Neutrophil (primary cell): ENCODE results near the gene NSUN7.

Experiments
- H3K27ac ChIP-seq: fragments of 200-600 bp; sonication (generic); 2 replicates; pipeline ENCODE4 v1.5.1; 2016; ENCODE audit warnings: mild to moderate bottlenecking, moderate library complexity
- H3K27me3 ChIP-seq: fragments of 200-600 bp; sonication (generic); 2 replicates; pipeline ENCODE4 v1.6.0; 2016; ENCODE audit warnings: mild to moderate bottlenecking
- H3K36me3 ChIP-seq: fragments of 200-600 bp; sonication (generic); 2 replicates; pipeline ENCODE4 v1.5.1; 2017
- H3K4me1 ChIP-seq, 2 experiments: fragments of 200-600 bp in 1 of 2; sonication (generic) in 1 of 2; 1 replicate in 1 of 2; 2 replicates in 1 of 2; pipeline versions ENCODE4 v1.5.1 to v1.6.1; 2013 to 2016; ENCODE audit warnings: low read depth in 1 of 2, low read length in 1 of 2, mild to moderate bottlenecking in 1 of 2, moderate library complexity in 1 of 2; ENCODE audit not compliant: control insufficient read depth in 1 of 2, insufficient read depth in 1 of 2
- H3K4me3 ChIP-seq, 2 experiments: fragments of 200-600 bp in 1 of 2; sonication (generic) in 1 of 2; 1 replicate in 1 of 2; 2 replicates in 1 of 2; pipeline ENCODE4 v1.5.1; 2013 to 2016; ENCODE audit warnings: low read depth in 1 of 2, low read length in 1 of 2, mild to moderate bottlenecking in 1 of 2, moderate library complexity in 1 of 2
- H3K9me3 ChIP-seq: fragments of 200-600 bp; sonication (generic); 2 replicates; pipeline ENCODE4 v1.5.1; 2016
- TF ChIP-seq, protein P1 (sequence below): fragments of 200-600 bp; sonication (generic); IDR thresholded peaks from 2 replicates; pipeline ENCODE4 v1.5.1; 2016; ENCODE audit warnings: antibody characterized with exemption

NSUN7 gene

DNA sequence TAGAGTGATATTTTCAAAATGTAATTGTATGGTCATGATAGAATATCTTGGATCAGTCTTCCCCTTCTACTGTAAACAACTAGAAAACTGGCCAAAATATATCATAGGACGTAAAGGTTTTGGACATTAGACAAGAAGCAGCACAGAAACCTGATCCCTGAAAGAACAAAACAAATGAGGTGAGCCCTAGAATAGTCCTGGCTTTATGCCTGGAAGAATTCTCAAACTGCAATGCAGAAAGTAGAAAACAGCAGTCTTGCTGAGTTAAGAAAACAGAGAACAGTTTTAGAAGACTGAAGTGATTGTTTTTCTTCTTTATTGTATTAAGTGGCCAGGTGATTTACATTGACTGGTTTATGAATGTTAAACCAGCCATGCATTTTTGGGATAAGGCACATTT, 19.5 kb downstream of the NSUN7 start:
- H3K4me1 ChIP-seq: peaks cover 7 to 14% of the 10 kb centered on the region in 2 experiments
- no peak overlapping the region for H3K4me3 ChIP-seq
- no peaks in the 10 kb centered on the region for H3K27me3 ChIP-seq
- no peak overlapping the region for H3K27ac ChIP-seq
- TF ChIP-seq, protein P1, sequence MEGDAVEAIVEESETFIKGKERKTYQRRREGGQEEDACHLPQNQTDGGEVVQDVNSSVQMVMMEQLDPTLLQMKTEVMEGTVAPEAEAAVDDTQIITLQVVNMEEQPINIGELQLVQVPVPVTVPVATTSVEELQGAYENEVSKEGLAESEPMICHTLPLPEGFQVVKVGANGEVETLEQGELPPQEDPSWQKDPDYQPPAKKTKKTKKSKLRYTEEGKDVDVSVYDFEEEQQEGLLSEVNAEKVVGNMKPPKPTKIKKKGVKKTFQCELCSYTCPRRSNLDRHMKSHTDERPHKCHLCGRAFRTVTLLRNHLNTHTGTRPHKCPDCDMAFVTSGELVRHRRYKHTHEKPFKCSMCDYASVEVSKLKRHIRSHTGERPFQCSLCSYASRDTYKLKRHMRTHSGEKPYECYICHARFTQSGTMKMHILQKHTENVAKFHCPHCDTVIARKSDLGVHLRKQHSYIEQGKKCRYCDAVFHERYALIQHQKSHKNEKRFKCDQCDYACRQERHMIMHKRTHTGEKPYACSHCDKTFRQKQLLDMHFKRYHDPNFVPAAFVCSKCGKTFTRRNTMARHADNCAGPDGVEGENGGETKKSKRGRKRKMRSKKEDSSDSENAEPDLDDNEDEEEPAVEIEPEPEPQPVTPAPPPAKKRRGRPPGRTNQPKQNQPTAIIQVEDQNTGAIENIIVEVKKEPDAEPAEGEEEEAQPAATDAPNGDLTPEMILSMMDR: no peak
- H3K36me3 ChIP-seq: no peaks in the 10 kb centered on the region
- H3K9me3 ChIP-seq: no peaks in the 10 kb centered on the region

DNA sequence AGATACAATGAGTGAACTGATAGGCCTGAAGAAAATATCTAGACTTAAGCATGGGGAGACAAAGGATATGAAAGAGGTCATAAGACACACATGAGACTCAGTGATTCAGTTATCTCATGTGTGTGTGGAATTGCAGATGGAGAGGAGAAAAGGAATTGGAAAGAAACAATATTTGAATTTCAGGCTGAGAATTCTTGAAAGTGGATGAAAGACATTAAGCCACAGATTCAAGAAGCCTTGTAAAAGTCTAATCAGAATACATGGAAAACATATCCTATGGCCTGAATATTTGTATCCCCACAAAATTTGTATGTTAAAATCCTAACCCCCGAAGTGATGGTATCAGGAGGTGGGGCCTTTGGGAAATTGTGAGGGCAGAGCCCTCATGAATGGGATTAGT, 28.3 kb downstream of the NSUN7 start:
- no peaks in the 10 kb centered on the region for H3K27me3 ChIP-seq
- H3K4me1 ChIP-seq: peaks cover 0 to 8% of the 10 kb centered on the region in 2 experiments
- H3K4me3 ChIP-seq: no peak overlapping the region
- no peaks in the 10 kb centered on the region for H3K9me3 ChIP-seq
- no peak overlapping the region for H3K27ac ChIP-seq
- no peaks in the 10 kb centered on the region for H3K36me3 ChIP-seq
- TF ChIP-seq, protein P1: no peak

- Histone ChIP-seq H3K4me3 (no peak overlapping the region), H3K27me3 (no peaks in the 10 kb centered on the region), H3K4me1 (no peaks in the 10 kb centered on the region), H3K27ac (no peak overlapping the region), H3K9me3 (no peaks in the 10 kb centered on the region), H3K36me3 (no peaks in the 10 kb centered on the region)
- TF ChIP-seq, protein P1: no peak
Observed at GRCh38 chr4:40782876-40783275, 33.1 kb downstream of the NSUN7 start.

GRCh38 chr4:40785727-40786126, 36.0 kb downstream of the NSUN7 start:
- Histone ChIP-seq H3K4me1 (peaks cover 12 to 13% of the 10 kb centered on the region in 2 experiments), H3K4me3 (no peak overlapping the region), H3K9me3 (no peaks in the 10 kb centered on the region), H3K27me3 (no peaks in the 10 kb centered on the region), H3K27ac (no peak overlapping the region), H3K36me3 (no peaks in the 10 kb centered on the region)
- TF ChIP-seq, protein P1: no peak

DNA sequence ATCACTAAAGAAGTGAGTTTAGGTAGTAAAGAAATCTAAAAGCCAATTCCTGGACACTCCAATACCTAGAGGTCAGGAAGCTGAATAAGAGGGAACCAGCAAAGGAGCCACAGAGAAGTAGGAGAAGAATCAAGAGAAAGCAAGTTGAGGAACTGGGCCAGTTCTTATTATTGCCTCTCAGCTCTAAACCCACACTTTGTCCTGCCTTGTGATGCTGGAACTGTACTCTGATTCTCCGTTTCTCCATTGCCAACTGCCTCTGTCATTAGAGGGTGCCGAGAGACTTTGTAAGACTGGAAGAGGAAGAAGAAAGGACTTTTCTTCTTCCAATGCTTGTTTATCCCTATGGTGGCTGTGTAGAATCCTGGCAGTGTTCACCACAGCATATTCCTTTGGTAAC, 38.6 kb downstream of the NSUN7 start:
- Histone ChIP-seq H3K4me3 (no peak overlapping the region), H3K27me3 (no peaks in the 10 kb centered on the region), H3K4me1 (peaks cover 12 to 13% of the 10 kb centered on the region in 2 experiments), H3K36me3 (no peaks in the 10 kb centered on the region), H3K9me3 (no peaks in the 10 kb centered on the region), H3K27ac (peak overlapping the region; percentile 5)
- TF ChIP-seq, protein P1: no peak

DNA sequence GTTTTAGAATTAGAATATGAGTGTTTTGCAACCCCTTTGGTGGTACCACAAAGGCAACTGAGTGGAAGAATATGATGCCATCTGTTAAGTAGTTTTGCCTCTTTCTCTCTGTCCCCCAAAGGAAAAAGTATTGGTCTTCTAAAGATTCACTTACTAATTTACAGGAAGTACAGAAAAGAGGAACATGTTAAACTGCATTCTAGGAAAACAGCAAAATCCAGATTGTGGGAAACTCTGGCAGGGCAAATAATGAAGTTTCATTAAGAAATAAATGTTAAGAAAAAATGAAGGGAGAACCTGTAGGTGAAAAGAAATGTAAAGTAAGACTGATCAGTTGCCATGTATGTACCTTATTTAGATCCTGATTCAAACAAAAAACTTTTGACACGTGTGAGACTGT, 39.3 kb downstream of the NSUN7 start:
- TF ChIP-seq, protein P1: no peak
- no peaks in the 10 kb centered on the region for H3K9me3 ChIP-seq

More for the DNA sequence above, 39.3 kb downstream of the NSUN7 start:
- Histone ChIP-seq H3K27ac (peak overlapping the region; percentile 5), H3K36me3 (no peaks in the 10 kb centered on the region), H3K4me3 (no peak overlapping the region), H3K27me3 (no peaks in the 10 kb centered on the region), H3K4me1 (peaks cover 12 to 13% of the 10 kb centered on the region in 2 experiments)
